ENCODE results near the gene ERN1.

ERN1 gene

DNA sequence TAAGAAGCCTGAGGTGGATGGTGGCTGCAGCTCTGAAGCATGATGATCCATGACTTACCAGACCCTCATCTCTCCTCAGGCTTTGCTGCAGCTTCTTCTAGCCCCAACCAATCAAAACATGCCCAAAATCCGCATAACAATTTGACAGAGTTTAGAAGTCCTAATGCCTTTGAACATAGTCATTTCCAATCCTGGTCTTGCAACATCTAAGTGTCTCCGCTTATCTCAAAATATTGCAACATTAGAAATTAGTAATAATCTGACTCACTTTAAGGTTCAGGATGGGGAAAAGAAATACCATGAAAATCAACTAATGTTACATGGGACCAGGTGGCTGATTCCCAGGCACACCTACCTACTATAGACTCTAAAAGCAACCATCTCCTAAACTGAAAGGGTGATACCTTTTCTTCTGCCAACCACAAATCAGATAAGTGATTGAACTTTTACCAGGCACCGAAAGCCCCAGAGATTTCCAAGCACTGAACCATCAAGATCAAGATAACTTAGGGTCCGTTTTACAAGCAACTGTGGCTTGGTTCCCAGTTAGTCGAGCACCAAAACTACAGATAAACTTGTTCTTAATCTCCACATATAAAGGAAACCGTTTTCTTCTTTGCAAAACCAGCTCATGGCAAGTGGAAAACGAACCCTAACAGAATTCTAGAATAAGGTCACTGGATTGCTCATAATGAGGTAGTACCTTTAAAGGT lies 14.0 kb downstream of the ERN1 start:
- in situ Hi-C loops (cut with HindIII; ENCODE audit: low sequenced_read_pairs) = no loop called here

DNA sequence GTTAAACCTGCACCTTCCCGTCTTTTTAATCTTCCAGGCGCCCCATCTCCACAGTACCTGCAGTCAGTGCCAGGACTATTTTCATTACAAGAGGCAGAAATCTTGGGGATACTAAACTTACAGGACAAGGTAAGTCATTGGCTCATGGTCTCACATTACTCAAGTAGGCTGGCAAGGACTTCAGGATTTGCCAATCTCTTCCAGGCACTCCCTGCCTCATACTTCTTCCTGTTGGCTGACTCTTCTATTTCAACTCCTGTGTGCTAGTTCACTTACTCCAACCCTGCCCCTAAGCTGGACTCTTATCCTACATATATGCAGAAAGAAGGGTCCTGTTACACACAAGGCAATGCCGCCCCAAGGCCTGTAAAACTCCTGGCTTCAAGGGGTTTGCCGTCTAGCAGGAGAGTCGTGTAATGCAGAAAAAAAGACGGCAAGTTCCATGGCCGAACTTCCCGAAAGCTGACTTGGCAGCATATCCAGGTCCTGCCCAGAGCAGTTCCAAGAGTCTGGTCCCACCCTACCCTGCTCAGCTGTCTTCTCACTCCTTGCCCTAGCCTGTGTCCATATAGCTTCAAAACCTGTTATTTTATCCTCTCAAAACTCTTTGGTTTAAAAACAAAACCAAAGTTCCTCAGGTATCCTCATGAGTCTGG lies 14.8 kb downstream of the ERN1 start:
- in situ Hi-C loops (cut with HindIII; ENCODE audit: low sequenced_read_pairs) = no loop called here

DNA sequence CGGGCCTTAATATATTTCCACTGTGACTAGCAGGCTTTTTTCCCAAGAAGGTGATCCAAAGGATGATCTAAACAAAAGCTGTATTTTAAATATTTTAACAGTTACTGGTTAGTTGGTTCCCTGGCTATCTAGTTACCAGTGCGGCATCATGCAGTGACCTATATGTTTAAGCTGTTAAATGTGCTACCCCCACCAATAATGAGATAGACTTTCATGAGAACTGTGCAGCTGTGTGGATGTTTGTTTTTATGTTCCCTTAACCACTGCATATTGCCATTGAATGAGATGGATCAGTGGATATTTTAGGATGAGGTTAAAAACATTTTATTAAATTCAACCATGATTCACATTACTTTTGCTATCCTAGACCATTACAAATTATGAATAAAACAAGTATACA lies 16.9 kb downstream of the ERN1 start:
- in situ Hi-C loops (cut with HindIII; ENCODE audit: low sequenced_read_pairs) = no loop called here

DNA sequence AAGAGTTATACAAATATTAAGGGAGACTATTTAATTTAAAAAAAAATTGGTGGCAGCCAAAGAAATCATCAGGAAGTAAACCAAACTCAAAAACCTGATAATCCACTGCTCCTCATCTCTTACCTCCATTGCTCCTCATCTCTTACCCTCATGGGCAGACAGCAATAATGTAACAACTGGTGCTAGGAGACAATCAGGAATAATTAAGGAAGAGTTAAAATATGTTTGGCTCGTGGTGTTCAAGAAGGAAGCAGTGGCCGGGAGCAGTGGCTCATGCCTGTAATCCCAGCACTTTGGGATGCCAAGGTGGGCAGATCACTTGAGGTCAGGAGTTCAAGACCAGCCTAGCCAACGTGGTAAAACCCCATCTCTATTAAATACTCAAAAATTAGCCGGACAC lies 18.1 kb downstream of the ERN1 start:
- in situ Hi-C loops (cut with HindIII; ENCODE audit: low sequenced_read_pairs) = no loop called here

DNA sequence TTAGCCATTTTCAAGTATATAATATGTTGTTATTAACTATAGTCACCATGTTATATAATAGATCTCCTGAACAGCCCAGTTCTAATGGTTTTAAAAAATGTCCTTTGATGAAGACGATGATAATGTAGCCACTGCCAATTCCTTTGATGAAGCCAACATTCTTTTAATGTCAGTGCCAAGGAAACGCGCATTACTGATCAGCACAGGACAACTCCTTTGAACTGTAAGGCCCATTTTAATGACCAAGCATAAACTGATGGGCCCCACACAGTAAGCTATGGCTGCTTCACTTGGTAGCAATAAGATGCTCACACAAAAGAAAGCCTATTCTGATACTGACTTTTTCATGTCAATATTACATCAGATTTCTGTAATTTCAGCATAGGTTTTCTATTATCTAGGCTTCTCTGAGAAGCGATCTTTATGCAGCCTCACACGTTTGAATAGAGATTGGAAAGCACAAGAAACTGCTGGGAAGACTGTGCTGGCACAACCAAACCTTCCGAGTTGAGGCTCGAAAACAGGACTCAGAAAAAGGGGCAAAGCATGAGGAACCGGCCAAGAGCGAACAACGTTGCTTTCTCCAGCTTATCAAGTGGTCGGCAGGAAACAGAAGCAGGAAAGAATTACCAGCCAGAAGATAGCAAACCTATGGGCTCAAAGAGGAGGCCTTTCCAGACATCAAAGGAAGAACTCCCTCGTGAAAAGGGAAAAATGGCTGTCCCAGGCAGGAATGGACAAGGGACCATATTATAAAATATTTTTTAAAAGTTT lies 19.4 kb downstream of the ERN1 start:
- in situ Hi-C loops (cut with HindIII; ENCODE audit: low sequenced_read_pairs) = no loop called here

DNA sequence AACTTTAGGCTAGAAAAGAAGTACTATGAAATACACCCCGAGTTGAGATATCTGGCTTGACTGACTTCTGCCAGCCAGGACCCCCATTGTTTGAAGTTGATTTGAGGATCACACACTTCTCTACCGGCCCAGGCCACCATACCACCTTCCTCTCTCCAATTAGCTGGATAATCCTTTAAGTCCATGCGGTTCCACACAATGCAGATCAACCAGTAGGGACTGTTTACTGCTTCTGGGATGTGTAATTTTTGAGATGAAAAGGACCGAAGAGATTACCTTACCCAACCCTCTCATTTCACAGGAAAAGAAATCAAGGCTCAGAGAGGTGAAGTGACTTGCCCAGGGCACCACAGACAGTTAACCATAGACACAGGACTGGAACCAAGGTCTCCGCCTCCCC lies 20.5 kb downstream of the ERN1 start:
- in situ Hi-C loops (cut with HindIII; ENCODE audit: low sequenced_read_pairs) = no loop called here

DNA sequence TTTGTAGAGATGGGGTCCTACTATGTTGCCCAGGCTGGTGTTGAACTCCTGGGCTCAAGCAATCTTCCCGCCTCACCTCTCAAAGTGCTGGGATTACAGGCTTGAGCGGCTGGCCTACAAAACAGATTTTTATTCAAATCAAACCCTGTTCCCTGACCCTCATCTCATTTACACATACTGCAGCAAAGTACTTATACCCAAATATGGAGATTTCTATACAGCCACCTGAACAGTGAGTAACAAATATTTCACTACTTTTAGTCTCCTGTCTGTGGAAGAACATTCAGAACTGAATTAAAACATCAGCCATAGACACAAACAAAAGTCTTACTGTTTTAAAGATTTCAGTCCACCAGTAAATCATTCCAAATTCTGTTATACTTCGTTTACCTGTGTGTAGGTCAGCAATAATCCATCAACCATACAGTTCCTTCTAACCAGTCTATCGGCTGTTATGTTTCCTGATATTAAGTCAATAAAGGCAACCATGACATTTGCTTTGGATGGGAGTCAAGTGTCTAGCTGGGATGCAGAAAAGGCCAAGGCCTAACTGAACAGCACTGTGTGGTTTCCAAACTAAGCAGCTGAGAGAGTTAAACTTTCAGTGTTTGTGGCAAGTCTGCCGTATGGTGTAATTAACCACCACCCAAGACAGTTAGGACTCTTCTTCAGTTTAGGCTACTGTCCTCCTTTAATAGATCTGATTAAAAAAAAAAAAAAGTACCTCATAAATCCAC lies 22.3 kb downstream of the ERN1 start:
- in situ Hi-C loops (cut with HindIII; ENCODE audit: low sequenced_read_pairs) = no loop called here

DNA sequence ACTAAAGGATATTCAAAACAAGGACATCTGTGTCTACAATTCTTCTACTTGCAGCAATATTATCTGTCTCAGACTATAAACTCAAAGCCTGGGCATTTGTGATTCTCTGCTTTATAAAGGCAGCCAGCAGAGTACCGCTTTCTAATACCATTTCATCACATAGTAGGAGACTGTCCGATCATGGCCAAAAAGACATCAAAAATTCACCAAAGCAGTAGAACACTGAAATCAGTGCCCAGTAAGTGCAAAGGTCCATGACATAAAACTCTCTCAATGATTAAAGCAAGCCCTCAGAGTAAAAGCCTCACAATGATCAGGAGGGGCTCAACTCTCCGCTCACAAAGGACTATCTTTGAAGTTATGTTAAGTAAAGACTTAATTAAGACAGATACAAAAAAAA lies 23.0 kb downstream of the ERN1 start:
- in situ Hi-C loops (cut with HindIII; ENCODE audit: low sequenced_read_pairs) = no loop called here

DNA sequence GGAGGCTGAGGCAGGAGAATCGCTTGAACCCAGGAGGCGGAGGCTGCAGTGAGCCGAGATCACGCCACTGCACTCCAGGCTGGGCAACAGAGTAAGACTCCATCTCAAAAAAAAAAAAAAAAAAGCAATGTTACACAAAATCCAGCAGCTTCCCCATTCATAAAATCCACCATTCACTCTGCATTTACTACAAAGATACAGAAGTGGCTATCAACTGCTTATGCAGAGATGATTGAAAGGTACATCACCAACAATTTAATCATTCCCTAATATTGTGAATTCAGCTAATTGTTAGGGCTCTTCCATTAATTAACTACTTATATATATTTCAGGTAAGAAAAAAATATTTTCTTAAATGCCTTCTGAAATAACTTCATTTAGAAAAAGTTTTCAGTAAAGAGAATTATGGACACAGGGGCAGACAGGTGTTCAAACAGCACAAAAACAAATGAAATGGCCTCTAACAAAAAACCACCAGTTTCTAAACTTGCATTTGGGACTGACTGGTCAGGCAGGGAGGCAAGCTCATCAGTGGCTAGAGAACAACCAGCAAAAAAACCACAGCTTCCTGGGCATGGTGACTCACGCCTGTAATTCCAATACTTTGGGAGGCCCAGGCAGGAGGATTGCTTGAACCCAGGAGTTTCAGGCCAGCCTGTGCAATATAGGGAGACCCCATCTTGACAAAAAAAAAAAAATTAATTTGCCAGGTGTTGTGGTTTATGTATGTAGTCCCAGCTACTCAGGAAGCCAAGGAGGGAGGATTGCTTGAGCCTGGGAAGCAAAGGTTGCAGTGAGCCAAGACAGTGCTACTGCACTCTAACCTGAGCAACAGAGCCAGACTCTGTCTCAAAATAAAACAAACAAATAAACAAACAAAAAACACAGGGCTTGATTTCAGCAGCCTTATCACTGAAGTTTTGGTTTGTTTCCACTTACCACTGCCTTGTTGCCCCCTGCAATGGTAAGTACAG lies 26.3 kb downstream of the ERN1 start:
- in situ Hi-C loops (cut with HindIII; ENCODE audit: low sequenced_read_pairs) = no loop called here

DNA sequence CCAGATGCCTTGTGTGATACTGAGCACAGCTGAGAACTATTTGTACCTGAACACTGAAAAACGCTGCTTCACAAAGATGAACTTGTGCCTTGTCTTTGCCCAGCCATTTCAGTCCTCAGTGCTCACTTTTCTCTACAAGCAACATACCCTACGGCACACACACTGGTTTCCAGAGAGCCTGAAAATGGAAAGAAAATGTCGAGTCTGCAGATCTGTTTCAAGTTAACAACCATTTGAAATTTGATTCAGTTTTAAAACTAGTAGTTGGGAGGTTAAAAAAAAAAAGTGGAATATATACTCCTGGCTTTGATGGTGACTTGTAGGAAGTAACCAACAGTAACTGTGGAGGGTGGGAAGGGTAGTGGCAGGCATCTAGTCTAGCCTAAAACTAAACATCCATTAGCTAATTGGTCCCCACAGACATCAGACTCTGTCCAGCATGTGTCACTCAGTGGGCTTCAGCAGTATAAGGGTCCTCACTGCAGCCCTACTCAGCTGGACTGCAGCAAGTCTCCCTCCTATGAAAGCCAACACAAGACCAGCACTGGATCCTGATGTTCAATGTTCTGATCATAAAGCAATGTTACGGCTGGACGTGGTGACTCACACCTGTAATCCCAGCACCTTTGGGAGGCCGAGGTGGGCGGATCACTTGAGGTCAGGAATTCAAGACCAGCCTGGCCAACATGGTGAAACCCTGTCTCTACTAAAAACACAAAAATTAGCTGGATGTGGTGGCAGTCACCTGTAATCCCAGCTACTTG lies 27.1 kb downstream of the ERN1 start:
- in situ Hi-C loops (cut with HindIII; ENCODE audit: low sequenced_read_pairs) = no loop called here

DNA sequence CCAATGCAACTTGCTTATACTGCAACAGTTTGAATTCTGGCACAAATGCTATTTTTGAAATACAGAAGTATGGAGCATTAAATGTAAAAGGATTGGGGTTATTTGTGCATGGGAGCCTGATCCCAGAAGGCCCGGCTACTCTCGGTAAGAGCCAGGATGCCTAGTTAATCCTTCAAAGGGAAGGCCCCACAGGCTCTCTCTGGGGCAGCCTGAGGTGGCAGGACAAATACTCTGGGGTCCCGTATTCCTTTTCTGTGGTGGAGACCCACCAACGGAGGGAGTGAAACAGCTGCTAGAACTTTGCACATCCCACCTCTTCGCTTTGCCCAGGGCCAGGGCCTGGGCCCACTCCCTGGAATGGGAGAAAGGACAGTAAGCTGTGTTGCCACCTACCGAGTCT lies 30.4 kb downstream of the ERN1 start:
- in situ Hi-C loops (cut with HindIII; ENCODE audit: low sequenced_read_pairs) = no loop called here

DNA sequence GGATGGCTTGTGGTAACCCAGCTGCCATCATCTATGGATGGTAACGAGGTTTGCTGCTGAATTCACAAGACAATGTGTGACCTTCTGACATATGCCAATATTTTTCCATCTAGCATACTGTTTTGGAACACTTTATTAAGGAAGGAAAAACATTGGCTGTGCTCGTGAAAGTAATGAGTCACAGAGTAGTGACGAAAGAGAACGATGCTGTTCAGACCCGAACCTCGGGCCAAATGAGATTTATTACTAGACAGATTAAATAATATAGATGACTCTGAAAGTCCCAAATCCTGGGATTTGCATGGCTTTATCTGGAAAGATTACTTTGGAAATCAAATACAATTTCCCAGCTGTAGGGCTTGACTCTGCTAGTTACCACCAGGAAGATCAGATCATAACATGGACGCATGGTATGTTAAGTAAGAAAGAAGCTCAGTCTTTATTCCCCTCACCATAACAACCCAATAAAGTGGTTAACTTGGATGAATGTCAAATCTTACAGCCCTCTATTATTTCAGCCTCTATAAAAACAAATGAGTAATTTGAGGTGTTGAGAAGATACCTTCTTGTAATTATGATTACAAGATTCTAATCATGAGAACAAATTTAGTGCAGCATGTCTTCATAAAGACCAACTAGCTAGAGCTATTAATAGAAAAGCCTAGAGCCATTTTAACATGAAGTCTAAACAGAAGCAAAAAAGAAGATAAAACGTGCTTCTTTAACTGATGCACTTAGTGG lies 32.6 kb downstream of the ERN1 start:
- in situ Hi-C loops (cut with HindIII; ENCODE audit: low sequenced_read_pairs) = no loop called here

DNA sequence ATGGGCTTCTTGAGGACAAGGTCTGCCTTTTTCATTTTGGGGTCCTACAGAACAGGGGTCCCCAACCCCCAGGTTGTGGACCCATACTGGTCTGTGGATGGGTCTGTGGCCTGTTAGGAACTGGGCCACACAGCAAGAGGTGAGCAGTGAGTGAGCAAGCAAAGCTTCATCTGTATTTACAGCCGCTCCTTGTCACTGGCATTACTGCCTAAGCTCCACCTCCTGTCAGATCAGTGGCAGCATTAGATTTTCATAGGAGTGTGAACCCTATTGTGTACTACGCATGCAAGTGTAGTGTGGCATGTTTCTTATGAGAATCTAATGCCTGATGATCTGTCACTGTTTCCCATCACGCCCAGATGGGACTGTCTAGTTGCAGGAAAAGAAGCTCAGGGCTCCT lies 33.9 kb downstream of the ERN1 start:
- in situ Hi-C loops (cut with HindIII; ENCODE audit: low sequenced_read_pairs) = no loop called here

DNA sequence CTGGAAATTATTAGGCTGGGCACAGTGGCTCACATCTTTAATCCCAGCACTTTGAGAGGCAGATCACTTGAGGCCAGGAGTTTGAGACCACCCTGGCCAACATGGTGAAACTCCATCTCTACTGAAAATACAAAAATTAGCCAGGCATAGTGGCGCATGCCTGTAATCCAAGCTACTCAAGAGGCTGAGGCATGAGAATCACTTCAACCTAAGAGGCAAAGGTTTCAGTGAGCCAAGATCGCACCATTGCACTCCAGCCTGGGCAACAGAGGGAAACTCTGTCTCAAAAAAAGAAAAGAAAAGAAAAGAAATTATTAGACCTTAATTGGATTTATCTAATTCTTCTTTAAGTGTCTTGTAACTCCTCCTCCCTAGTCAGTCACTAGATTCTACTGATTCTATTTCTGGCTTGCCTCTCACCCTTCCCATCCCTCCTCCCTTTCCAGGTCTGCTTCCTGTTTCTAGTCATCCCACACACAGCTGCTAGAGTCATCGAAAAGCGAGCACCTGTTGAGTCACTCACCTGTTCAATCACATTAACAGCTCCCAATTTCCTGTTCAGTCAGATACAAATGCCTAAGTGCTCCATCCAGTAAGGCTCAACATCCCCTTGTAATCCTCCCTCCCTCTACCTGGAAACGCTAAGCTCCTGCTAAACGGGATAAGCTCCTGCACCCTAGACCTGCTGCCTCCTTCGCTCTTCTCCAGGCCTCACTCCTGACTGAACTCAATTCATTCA lies 34.6 kb downstream of the ERN1 start:
- in situ Hi-C loops (cut with HindIII; ENCODE audit: low sequenced_read_pairs) = no loop called here

DNA sequence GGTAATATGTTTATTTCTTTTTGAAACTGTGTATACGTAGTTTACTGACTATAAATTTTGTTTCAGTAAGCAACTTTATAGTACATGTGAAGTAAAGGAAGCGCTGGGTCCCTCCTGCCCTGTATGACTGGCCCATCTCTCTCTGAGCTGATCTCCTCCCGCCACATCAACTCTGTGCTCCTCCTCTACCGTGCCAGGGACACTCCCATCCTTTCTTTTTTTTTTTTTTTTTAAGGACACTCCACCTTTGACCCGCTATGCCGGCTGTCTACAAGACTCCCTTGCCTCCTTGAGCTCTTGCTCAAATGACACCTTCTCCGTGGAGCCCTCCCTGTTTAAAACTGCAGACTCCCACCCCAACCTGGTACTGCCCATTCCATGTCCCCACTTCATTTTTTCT lies 35.5 kb downstream of the ERN1 start:
- in situ Hi-C loops (cut with HindIII; ENCODE audit: low sequenced_read_pairs) = no loop called here

DNA sequence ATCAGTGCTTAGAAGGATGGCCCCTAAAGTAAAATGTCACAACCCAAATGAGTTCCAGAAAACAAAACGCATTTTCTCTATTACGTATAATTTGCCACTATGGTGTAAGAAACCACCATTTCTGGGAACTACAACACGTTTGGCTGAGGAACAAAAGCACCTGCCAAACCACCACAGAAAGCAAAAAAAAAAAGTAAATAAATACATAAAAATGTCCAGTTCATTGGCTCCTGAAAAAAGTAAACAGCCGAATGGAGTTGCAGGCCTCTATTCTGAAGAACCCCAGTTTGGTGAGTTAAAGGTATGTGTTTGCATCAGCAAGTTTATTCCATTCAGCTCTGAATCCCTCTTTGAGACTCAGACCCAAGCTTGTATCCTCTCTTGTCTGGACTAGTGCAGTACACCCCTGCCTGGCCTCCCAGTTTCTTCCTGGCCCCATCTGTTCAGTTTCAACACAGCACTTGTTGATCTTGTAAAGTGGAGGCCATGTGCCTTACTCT lies 36.9 kb downstream of the ERN1 start:
- in situ Hi-C loops (cut with HindIII; ENCODE audit: low sequenced_read_pairs) = no loop called here

DNA sequence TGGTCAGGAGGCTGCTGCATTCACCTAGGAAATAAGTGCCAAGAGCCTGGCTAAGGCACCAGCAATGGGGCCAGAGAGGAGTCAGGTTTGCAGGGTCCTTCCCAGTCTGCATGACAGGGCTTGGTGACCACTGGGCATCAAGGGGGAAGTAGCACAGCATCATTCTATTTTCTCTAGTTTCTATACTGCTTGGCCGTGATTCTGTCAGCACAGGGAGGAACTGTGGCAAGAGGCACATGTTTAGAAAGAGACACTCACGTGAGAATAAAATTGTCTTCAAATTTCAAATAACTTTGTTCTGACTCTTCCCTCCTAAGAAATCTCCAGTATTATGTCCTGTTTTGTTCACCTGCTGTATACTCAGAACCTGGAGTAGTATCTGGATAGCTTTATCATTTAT lies 37.8 kb downstream of the ERN1 start:
- in situ Hi-C loops (cut with HindIII; ENCODE audit: low sequenced_read_pairs) = no loop called here

DNA sequence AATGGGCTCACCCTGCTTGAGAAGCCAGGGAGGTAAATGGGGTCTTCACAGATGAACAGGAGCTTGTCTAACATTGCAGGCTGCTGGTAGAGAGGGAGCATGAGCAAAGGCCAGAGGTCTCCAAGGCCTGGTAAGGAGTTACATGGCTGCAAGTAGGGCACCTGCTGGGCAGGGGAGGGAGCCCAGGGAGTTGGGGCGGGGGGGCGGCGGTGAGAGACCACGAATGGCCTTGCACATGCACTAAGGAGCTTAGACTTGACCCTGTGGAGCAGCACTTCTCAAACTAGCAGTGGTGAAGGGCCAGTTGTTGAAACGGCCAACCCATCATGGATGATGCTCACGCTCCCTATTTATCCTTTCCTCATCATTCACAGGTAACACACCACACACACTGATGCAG lies 38.4 kb downstream of the ERN1 start:
- in situ Hi-C loops (cut with HindIII; ENCODE audit: low sequenced_read_pairs) = no loop called here

All from DLD1 (cell line).